Measurements from ENCODE around the gene USP7.
"Not testable (repeated sequence)": the region's sequence is repeated elsewhere in the genome, so short reads cannot be mapped to it uniquely, and the experiment has no call there.

USP7 gene

GRCh38 chr16:8894736-8895334, 68.9 kb downstream of the USP7 start:
- no peak for DNase-seq

- DNase-seq, result no peak
These were observed 69.6 kb downstream of the USP7 start for GRCh38 chr16:8893976-8894690.

GRCh38 chr16:8893426-8893825, 70.3 kb downstream of the USP7 start:
- DNase-seq, result no peak

GRCh38 chr16:8892101-8892575, 71.6 kb downstream of the USP7 start:
- no peak for DNase-seq

- DNase-seq, result no peak
These were observed 73.2 kb downstream of the USP7 start for GRCh38 chr16:8890549-8890921.

GRCh38 chr16:8889893-8890548, 73.7 kb downstream of the USP7 start:
- DNase-seq, result no peak

GRCh38 chr16:8888951-8889892, 74.5 kb downstream of the USP7 start:
- no peak for DNase-seq

- DNase-seq, result no peak
These were observed 75.7 kb downstream of the USP7 start for GRCh38 chr16:8887952-8888560.

GRCh38 chr16:8887431-8887765, 76.3 kb downstream of the USP7 start:
- DNase-seq, result no peak

- DNase-seq, result no peak
These were observed 76.9 kb downstream of the USP7 start for GRCh38 chr16:8886593-8887430.

GRCh38 chr16:8885674-8886592, 77.8 kb downstream of the USP7 start:
- peak; percentile 46 for DNase-seq

GRCh38 chr16:8882725-8883377, 80.9 kb downstream of the USP7 start:
- DNase-seq, result no peak

GRCh38 chr16:8882041-8882617, 81.6 kb downstream of the USP7 start, which contains the start of gene LITAFD:
LITAFD (plus strand) TSS chr16:8882351; CDS start chr16:8884356, 2,005 bp downstream.
- no peak for DNase-seq

- no peak for DNase-seq
These were observed 82.7 kb downstream of the USP7 start for GRCh38 chr16:8880839-8881510.

GRCh38 chr16:8878523-8878911, 85.2 kb downstream of the USP7 start:
- DNase-seq, result no peak

GRCh38 chr16:8877894-8878522, 85.7 kb downstream of the USP7 start:
- DNase-seq, result no peak

GRCh38 chr16:8875317-8875716, 88.4 kb downstream of the USP7 start:
- not testable (repeated sequence) for DNase-seq

- no peak for DNase-seq
These were observed 89.3 kb downstream of the USP7 start for GRCh38 chr16:8874388-8874787.

GRCh38 chr16:8873866-8874195, 89.9 kb downstream of the USP7 start:
- not testable (repeated sequence) for DNase-seq

All from NCI-H524 treated with DMSO at 0.1 percent for 48 hours (cell line).